GM12891 (cell line): ENCODE results near the gene POLD1.

Experiments used
- POLR2A ChIP-seq: IDR thresholded peaks from 2 replicates; pipeline ENCODE4 v1.6.1; 2011; ENCODE audit warnings: low read depth, low read length, control low read depth
- POLR2AphosphoS5 ChIP-seq: IDR thresholded peaks from 2 replicates; pipeline ENCODE4 v1.6.1; 2011; ENCODE audit warnings: low read depth, low read length, control low read depth
- SPI1 ChIP-seq: IDR thresholded peaks from 2 replicates; pipeline ENCODE4 v1.6.1; 2011; ENCODE audit warnings: low read depth, low read length, control low read depth
- TAF1 ChIP-seq: IDR thresholded peaks from 2 replicates; pipeline ENCODE4 v1.6.1; 2011; ENCODE audit warnings: low read depth, low read length, control low read depth

GRCh38 chr19:50460161-50460765, 76.1 kb downstream of the POLD1 start:
- TF ChIP-seq POLR2AphosphoS5: no peak
- no peak for TF ChIP-seq POLR2A
- TF ChIP-seq SPI1: 0 out of 2 replicates have a peak, but pooled peaks have one; percentile 1
- TF ChIP-seq TAF1: no peak
